ENCODE results near the gene CACUL1.

Gene CACUL1

DNA sequence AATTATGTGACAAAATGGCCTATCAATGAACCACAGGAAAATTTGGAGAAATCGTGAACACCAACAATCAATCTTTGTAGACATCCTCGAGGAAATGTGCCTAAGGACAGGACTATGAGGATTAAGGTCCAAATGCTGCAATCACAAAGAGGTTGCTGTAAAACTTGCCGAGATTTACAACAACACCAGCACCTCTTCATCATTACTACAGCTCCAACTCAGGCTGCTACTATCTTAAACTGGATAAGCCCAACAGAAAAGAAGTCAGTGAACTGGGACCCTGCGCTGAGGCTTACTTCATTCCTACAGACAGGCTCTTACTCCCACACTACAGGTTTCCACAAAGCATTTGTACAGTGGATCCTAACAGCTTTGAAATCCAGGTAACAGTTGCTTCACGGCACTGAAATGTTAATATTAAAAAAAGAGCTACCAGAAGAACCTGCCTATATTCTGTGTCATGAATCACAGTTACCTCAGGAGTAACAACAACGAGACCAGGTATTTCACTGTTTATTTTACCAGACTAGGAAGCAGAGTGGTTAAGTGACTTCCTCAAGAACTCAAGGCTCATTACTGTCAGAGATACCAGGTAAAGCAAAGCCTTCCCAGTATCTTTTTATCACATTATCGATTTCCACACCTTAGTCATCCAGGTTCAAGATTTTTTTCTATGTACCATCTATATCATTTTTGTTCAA lies 23.9 kb downstream of the CACUL1 start:
- Mint-ChIP-seq H3K4me1 (ENCODE audit: low read depth) (peaks cover 66% of the 10 kb centered on the region), H3K4me3 (no peak overlapping the region), H3K27ac (no peak overlapping the region), H3K9me3 (no peaks in the 10 kb centered on the region), H3K36me3 (ENCODE audit: low read depth) (peaks cover 10% of the 10 kb centered on the region), H3K27me3 (no peaks in the 10 kb centered on the region)

DNA sequence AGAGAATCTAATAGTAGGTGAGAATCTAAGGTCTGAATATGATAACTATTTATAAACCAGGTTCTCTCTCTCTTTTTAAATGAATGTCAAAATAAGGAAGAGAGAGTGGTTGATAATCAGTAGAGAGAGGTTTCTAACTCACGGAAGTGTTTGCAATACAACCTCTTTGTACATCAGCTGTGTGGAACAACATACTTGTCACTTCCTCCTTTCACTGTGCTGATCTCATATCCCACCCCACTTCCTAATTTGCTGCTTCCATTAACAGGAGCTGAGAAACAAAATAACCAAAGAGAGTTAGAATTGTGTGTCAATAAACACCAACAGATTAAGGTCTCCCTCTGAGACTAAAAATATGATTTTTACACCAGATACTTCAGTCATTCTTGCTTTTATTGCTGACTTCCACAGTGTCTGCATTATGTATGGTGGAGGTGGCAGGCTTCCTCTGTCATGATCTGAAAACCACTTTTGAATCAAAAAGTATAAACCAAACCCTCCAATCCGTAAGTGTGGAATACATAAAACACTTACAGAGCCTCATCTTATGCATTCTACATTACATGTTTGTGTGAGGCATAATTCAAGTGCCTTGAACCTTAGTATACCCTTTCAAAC lies 25.0 kb downstream of the CACUL1 start:
- Mint-ChIP-seq H3K4me3 (peak overlapping the region; percentile 21), H3K9me3 (no peaks in the 10 kb centered on the region), H3K36me3 (ENCODE audit: low read depth) (peaks cover 12% of the 10 kb centered on the region), H3K4me1 (ENCODE audit: low read depth) (peaks cover 55% of the 10 kb centered on the region), H3K27ac (peak overlapping the region; percentile 42), H3K27me3 (no peaks in the 10 kb centered on the region)

DNA sequence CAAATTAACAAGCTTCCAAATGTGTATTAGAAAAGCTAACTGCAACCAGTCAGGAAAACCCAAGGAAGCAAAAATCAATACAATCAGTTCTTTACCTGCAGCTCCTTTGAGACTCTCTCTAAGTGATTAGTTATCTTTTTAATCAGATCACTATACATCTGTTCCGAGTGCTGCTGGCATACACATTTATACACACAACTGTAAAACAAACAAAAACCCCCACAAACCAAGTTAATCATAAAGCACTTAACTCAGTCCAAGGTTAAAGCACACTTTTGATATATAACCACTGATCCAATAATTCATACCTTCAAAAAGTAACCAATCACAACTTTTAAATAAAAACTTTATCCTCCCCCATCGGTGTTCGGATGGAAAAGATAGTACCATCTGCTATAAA lies 25.6 kb downstream of the CACUL1 start:
- H3K9me3 Mint-ChIP-seq: no peaks in the 10 kb centered on the region
- H3K4me1 Mint-ChIP-seq (ENCODE audit: low read depth): peaks cover 51% of the 10 kb centered on the region
- no peak overlapping the region for H3K4me3 Mint-ChIP-seq
- H3K27me3 Mint-ChIP-seq: no peaks in the 10 kb centered on the region
- H3K27ac Mint-ChIP-seq: peak overlapping the region; percentile 42
- peaks cover 12% of the 10 kb centered on the region for H3K36me3 Mint-ChIP-seq (ENCODE audit: low read depth)

DNA sequence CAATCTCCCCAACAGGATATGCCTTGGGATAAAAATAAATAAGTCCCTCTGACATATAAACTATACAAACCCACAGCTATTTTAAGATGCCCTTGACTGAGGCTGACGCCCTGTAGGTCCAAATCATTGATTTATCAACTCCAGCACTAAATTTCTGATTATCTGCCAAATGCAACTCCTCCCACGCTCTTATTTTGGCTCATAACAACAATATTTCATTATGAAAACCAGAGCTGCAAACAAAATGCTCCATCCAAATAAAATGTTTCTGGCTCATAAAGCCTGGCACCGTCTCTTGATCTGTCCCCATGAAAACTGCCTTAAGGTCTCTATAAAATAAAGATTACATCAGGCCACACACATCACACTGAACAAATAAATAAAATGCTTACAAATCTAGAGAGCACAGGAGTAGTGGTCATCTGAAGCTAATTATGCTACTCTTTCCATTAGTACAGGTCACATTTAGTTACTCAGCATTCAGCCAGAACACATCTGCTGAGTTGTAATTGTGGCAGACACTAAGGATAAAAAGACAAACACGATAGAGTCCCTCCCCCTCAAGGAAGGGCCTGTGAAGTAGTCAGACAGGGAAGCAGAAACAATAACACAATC lies 28.8 kb downstream of the CACUL1 start:
- Mint-ChIP-seq H3K36me3 (ENCODE audit: low read depth) (peaks cover 15% of the 10 kb centered on the region), H3K27me3 (no peaks in the 10 kb centered on the region), H3K4me1 (ENCODE audit: low read depth) (peaks cover 22% of the 10 kb centered on the region), H3K4me3 (no peak overlapping the region), H3K9me3 (no peaks in the 10 kb centered on the region), H3K27ac (no peak overlapping the region)

DNA sequence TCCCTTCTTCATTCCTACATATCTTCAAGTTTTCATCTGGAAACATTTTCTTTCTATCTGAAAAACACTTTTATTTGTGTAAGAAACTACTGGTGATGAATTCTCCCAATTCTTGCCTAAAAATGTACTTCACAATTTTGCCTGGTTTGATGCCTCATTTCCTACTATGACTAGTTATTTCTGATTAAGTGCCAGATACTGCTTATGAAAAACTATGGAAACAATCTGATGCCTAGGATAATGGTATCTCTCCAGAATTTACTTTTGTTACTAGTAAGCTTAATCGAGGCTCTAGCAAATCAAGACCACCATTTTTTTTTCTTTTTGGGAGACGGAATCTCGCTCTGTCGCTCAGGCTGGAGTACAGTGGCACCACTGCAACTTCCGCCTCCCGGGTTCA lies 31.3 kb downstream of the CACUL1 start:
- H3K9me3 Mint-ChIP-seq: no peaks in the 10 kb centered on the region
- no peaks in the 10 kb centered on the region for H3K27me3 Mint-ChIP-seq
- peaks cover 15% of the 10 kb centered on the region for H3K36me3 Mint-ChIP-seq (ENCODE audit: low read depth)
- H3K27ac Mint-ChIP-seq: no peak overlapping the region
- H3K4me3 Mint-ChIP-seq: no peak overlapping the region
- H3K4me1 Mint-ChIP-seq (ENCODE audit: low read depth): peaks cover 2% of the 10 kb centered on the region

DNA sequence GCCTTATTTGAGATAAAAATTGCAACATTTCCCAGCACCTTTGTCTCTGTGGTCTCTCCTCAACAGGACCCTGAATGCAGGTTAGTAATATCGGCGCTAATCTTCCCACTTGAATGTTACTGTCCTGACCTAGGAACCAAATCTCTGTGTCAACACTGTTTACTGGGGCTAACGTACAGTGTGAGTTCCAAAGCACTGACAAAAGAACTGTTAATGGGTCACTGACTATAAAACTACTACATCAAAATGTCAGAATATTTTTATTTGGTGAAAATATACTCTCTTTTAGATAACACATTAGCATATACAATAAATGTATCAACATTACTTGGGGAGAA lies 33.3 kb downstream of the CACUL1 start:
- H3K27me3 Mint-ChIP-seq: no peaks in the 10 kb centered on the region
- no peak overlapping the region for H3K4me3 Mint-ChIP-seq
- H3K9me3 Mint-ChIP-seq: no peaks in the 10 kb centered on the region
- no peak overlapping the region for H3K27ac Mint-ChIP-seq
- peaks cover 2% of the 10 kb centered on the region for H3K4me1 Mint-ChIP-seq (ENCODE audit: low read depth)
- peaks cover 11% of the 10 kb centered on the region for H3K36me3 Mint-ChIP-seq (ENCODE audit: low read depth)

DNA sequence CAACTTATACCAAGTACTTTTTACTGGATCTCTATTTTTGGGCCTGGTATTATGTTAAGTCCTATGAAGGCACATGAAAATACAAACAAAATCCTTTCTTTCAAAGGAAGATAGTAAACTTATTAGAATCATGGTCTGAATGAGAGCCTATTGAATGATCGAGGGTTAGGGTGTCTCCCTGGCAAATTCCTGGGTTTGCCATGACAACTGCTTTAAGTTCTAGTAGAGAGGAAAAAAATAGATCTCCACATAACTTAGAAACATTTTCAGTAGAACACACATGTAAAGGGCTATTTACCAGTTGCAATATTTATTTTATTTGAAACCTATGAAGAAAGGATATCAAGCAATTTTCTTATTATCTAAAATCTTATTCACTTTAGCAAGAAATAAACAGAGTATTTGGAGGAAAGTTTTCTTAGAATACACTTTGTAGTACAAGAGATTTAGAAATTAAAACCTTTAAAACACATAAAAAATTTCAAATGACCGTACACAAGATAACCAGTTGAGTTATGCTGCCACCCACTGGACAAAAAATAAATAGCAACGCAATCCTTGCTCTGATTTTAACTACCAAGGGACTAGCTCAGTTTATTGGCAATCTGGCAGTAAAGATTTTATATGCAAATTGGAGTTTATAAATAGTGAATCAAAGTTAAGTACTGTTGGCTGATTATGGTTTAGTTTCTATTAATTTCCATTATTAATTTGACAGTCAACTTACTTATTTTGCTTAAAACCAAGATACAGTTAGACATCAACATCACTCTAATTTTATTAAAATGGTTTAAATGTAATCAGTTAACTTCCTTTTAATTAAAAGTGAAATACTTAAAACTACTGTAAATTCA lies 33.9 kb downstream of the CACUL1 start:
- Mint-ChIP-seq H3K4me1 (ENCODE audit: low read depth) (peaks cover 2% of the 10 kb centered on the region), H3K36me3 (ENCODE audit: low read depth) (peaks cover 8% of the 10 kb centered on the region), H3K4me3 (no peak overlapping the region), H3K27ac (no peak overlapping the region), H3K27me3 (no peaks in the 10 kb centered on the region), H3K9me3 (no peaks in the 10 kb centered on the region)

DNA sequence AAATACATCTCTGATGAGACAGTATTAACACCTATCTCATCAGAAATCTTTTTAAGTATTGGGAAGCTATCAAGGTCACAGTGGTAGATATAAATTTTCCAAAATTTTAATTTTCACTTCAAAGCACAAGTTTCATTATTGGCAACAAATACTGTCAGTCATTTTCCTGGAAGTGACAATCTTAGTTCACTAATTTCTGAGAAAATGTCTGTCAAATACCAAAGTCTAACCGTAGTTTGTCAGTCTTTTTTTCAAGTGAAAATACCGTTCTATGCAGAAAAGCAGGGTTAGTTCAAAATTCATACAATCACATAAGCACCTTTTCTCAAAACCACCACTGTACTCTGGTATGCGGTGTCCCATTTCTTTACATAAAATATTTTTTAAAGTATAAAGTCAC lies 40.4 kb downstream of the CACUL1 start:
- no peaks in the 10 kb centered on the region for H3K27me3 Mint-ChIP-seq
- no peaks in the 10 kb centered on the region for H3K9me3 Mint-ChIP-seq
- peaks cover 3% of the 10 kb centered on the region for H3K36me3 Mint-ChIP-seq (ENCODE audit: low read depth)
- no peak overlapping the region for H3K27ac Mint-ChIP-seq
- H3K4me3 Mint-ChIP-seq: no peak overlapping the region
- no peaks in the 10 kb centered on the region for H3K4me1 Mint-ChIP-seq (ENCODE audit: low read depth)

DNA sequence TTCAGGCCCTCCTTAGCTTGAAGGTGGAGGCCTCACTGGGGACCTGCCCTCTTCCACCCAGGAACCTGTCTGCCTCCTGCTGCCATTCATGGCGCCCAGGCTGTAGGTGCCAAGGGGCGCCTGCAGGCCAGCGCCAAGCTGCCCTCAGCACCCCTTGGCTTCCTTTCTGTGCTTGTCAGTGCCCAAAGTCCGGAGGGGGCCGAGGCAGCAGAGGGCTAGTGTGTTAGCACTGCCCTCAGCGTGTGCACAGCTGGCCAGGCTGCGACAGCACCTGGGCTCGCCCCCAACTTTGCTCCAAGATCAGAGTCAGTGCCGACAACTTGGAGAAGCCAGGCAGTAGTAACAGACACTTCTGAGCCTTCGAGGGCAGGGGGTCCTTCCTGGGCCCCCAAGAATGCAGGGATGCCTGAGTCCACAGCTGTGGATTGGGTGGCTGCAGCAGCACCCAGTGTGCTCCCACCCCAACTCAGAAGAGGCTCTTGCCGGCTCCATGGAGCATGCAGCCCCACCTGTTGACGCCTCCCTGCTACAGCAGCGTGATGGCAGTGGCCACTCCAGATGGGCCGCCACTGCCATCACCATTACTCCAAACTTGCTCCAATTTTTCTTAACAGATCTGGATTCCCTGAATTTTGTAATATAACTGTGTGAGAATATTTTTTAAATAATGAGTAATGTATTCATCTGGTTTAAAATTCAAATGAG lies 41.7 kb downstream of the CACUL1 start:
- Mint-ChIP-seq H3K4me1 (ENCODE audit: low read depth) (no peaks in the 10 kb centered on the region), H3K9me3 (no peaks in the 10 kb centered on the region), H3K27me3 (no peaks in the 10 kb centered on the region), H3K27ac (no peak overlapping the region), H3K36me3 (ENCODE audit: low read depth) (peaks cover 3% of the 10 kb centered on the region), H3K4me3 (no peak overlapping the region)

DNA sequence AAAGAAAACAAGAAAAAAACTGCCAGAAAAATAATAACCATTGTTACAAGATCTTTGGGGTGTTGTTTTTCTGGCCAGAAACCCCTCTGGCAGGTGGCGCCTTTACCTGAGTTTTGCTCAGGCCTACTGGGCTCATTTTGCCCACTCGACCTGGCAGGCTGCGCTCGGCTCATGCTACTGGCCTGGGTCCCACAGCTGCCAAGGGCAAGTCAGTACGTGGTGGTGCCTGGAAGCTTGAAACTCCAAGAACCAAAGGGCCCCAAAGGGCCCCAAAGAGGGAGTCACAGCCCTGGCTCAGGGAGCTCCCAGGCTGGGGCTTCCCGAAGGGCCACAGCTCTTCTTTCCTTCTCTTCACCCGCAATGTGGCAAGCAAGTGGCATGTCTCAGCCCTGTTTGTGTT lies 42.7 kb downstream of the CACUL1 start:
- Mint-ChIP-seq H3K36me3 (ENCODE audit: low read depth) (peaks cover 9% of the 10 kb centered on the region), H3K27me3 (no peaks in the 10 kb centered on the region), H3K9me3 (no peaks in the 10 kb centered on the region), H3K4me3 (no peak overlapping the region), H3K27ac (no peak overlapping the region), H3K4me1 (ENCODE audit: low read depth) (no peaks in the 10 kb centered on the region)

DNA sequence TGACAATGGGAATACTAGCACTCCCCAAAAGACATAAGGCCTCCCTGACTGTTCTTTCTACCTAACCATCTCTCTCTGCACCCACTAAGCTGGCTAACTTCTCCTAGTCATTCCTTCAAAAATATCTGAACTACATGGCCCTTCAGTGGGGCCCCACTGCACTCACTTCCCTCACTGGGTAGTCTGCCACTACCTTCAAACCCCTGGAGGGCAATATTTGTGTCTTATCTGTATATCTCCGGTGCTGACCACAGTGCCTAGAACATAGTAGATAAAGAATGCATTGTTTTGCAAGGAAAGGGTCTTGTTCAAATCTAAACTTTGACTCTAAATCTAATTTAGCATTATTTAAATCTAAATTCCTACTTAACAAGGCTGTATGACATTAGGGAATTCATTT lies 44.3 kb downstream of the CACUL1 start:
- Mint-ChIP-seq H3K27ac (no peak overlapping the region), H3K9me3 (no peaks in the 10 kb centered on the region), H3K27me3 (no peaks in the 10 kb centered on the region), H3K4me3 (no peak overlapping the region), H3K4me1 (ENCODE audit: low read depth) (no peaks in the 10 kb centered on the region), H3K36me3 (ENCODE audit: low read depth) (peaks cover 17% of the 10 kb centered on the region)

DNA sequence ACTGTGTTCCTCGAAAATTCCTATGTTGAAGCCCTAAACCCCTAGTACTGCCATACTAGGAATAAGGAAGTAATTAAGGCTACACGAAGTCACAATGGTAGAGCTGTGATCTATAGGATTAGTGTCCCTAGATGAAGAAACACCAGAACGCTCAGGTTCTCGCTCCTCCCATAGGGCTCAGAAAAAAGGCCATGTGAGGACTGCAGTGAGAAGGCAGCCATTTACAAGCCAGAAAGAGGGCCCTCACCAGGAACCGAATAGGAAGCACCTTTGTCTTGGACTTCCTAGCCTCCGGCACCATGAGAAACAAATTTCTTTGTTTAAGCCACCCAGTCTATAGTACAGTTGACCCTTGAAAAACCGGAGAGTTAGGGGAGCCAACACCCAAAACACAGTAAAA lies 46.2 kb downstream of the CACUL1 start:
- Mint-ChIP-seq H3K4me1 (ENCODE audit: low read depth) (no peaks in the 10 kb centered on the region), H3K4me3 (no peak overlapping the region), H3K36me3 (ENCODE audit: low read depth) (peaks cover 27% of the 10 kb centered on the region), H3K27me3 (no peaks in the 10 kb centered on the region), H3K27ac (no peak overlapping the region), H3K9me3 (no peaks in the 10 kb centered on the region)

DNA sequence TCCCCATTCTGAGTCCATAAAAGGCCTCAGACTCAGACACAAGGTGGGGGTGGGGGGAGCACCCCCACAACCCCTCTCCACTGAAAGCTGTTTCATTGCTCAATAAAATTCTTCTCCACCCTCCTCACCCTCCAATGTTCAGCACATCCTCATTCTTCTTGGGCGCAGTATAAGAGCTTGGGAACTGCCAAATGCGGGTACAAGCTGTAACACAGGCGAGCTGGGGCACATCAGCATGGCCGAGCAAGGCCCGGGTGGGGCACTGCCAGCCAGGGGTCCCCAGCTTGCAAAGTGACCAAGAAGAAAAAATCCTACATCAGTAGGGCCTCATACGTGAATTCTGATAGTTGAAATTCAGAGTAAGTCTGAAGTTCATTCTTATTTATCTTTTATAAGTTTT lies 50.1 kb downstream of the CACUL1 start:
- peaks cover 26% of the 10 kb centered on the region for H3K4me1 Mint-ChIP-seq (ENCODE audit: low read depth)
- H3K27me3 Mint-ChIP-seq: no peaks in the 10 kb centered on the region

DNA sequence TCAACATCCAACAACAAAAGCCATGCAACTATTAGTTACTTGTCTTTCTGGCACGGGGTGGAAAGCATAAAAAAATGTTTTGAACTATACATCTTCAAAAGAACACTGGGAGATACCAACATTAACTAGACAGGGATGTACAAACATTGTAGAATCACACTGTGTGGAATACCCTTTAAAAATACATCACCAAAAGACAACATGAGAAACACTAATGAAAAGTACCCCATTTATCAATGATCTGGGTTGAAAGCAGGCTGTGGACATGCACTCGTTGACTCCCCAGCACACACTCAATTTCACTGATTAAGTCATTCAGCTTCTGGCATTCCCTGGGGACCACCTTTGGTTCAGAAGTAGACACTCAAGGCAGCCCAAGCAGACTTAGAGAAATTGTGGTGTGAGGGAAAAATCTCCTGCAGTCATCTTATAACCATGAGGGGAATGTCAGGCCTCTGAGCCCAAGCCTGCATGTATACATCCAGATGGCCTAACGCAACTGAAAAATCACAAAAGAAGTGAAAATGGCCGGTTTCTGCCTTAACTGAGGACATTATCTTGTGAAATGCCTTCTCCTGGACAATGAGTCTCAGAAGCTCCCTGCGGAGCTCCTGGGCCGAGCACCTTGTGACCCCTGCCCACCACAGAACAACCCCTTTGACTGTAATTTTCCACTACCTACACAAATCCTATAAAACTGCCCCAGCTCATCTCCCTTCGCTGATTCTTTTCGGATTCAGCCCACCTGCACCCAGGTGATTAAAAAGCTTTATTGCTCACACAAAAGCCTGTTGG lies 53.0 kb downstream of the CACUL1 start:
- Mint-ChIP-seq H3K9me3 (no peaks in the 10 kb centered on the region), H3K27ac (no peak overlapping the region), H3K27me3 (no peaks in the 10 kb centered on the region), H3K4me3 (no peak overlapping the region), H3K4me1 (ENCODE audit: low read depth) (peaks cover 53% of the 10 kb centered on the region), H3K36me3 (ENCODE audit: low read depth) (peaks cover 42% of the 10 kb centered on the region)

More for the DNA sequence above, 50.1 kb downstream of the CACUL1 start:
- Mint-ChIP-seq H3K27ac (no peak overlapping the region), H3K9me3 (no peaks in the 10 kb centered on the region), H3K4me3 (no peak overlapping the region), H3K36me3 (ENCODE audit: low read depth) (peaks cover 42% of the 10 kb centered on the region)
